ENCODE measurements around the gene LAMC1. TPM values are rescaled to one million over a fixed set of nuclear protein-coding genes. Genes with fewer than 3 reads are reported as not detected.

Gene LAMC1
- total RNA-seq, 1 experiment from 2014 or later, result 10.8 TPM

DNA sequence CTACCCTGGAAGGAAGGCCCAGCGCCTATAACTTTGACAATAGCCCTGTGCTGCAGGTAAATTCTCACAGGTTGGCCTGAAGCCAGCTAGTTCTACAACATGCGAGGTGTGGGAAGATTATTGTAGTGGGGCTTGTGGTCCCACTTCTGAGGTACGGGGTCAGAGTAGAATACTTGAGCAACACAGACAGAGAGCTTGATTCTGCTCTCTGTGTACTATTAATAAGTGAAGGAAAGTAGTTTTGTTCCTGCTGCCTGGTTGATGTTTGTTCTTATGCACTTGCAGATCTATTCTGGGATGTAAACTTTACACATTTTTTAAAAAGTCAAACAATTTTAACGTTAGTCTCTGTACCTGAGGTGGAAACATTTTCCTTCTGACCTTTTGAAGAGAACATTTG, 80.4 kb downstream of the LAMC1 start:
- Histone ChIP-seq H3K4me2 (ENCODE audit: low read depth, low read length, poor library complexity, severe bottlenecking) (no peak overlapping the region), H3K9me2 (replicated peaks; ENCODE audit: insufficient read depth, low read length) (no peaks in the 10 kb centered on the region), H3K27ac (ENCODE audit: low read length) (no peak overlapping the region), H3K36me3 (ENCODE audit: insufficient read depth, low read length) (no peaks in the 10 kb centered on the region), H3K79me2 (ENCODE audit: low read length) (no peaks in the 10 kb centered on the region), H3K9me3 (ENCODE audit: low read length) (no peaks in the 10 kb centered on the region), H3K4me1 (ENCODE audit: low read length) (peaks cover 8% of the 10 kb centered on the region), H3K27me3 (ENCODE audit: low read length) (no peaks in the 10 kb centered on the region), H3K9ac (ENCODE audit: low read length) (no peak overlapping the region), H2AFZ (ENCODE audit: low read length) (no peak overlapping the region), H3K4me3 (ENCODE audit: low read length) (no peak overlapping the region), H4K20me1 (ENCODE audit: insufficient read depth, low read depth, low read length) (no peaks in the 10 kb centered on the region)
- DNase-seq, result no peak

DNA sequence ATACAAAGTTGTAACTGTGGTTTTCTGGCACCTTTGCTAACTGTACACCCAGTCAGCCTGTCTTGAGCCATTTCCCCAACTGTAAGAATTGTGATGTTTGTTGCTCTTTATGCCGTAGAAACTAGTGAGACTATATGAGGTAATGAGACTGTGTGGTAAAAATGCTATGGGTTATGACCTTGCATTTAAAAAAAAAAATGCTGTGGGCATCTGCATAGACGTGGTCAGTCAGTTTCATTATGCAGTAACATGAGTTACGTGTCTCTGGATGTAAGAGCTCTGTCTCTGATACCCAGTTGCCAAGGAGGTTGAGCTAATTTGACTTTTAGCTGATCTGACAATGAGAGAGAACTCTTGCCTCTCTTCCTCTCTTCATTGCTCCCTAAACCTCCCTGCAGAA, 82.2 kb downstream of the LAMC1 start:
- H2AFZ ChIP-seq (ENCODE audit: low read length), result no peak overlapping the region
- no peak overlapping the region for H3K27ac ChIP-seq (ENCODE audit: low read length)
- no peaks in the 10 kb centered on the region for H3K79me2 ChIP-seq (ENCODE audit: low read length)
- H3K36me3 ChIP-seq (ENCODE audit: insufficient read depth, low read length), result no peaks in the 10 kb centered on the region
- no peak overlapping the region for H3K4me3 ChIP-seq (ENCODE audit: low read length)
- H3K9me3 ChIP-seq (ENCODE audit: low read length), result no peaks in the 10 kb centered on the region
- H3K4me1 ChIP-seq (ENCODE audit: low read length), result peaks cover 8% of the 10 kb centered on the region
- no peak overlapping the region for H3K9ac ChIP-seq (ENCODE audit: low read length)
- no peaks in the 10 kb centered on the region for H3K27me3 ChIP-seq (ENCODE audit: low read length)
- H3K4me2 ChIP-seq (ENCODE audit: low read depth, low read length, poor library complexity, severe bottlenecking), result no peak overlapping the region
- no peak for DNase-seq
- H3K9me2 ChIP-seq (replicated peaks; ENCODE audit: insufficient read depth, low read length), result no peaks in the 10 kb centered on the region
- H4K20me1 ChIP-seq (ENCODE audit: insufficient read depth, low read depth, low read length), result no peaks in the 10 kb centered on the region

DNA sequence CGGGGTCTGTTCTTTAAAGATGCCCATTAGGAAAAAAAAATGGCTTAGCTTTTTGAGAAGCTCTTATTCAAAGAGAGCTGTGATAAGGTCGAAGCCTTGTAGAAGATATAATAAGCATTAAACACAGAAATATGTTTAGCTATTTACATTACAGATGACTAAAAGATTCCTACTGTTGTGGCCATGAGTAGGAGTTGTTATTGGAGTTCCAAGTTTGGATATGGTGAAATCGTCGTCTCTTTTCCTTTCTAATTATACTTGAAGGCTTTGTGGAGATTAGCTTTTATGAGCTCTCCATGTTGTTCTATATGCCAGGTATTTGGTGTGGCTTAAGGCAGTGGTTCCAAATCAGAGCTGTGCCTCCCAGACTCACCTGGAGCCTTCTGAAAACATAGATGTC, 82.9 kb downstream of the LAMC1 start:
- no peaks in the 10 kb centered on the region for H3K9me2 ChIP-seq (replicated peaks; ENCODE audit: insufficient read depth, low read length)
- no peaks in the 10 kb centered on the region for H3K9me3 ChIP-seq (ENCODE audit: low read length)
- H3K4me1 ChIP-seq (ENCODE audit: low read length), result peaks cover 8% of the 10 kb centered on the region
- no peak overlapping the region for H3K9ac ChIP-seq (ENCODE audit: low read length)
- no peaks in the 10 kb centered on the region for H4K20me1 ChIP-seq (ENCODE audit: insufficient read depth, low read depth, low read length)
- DNase-seq, result no peak
- no peak overlapping the region for H3K4me2 ChIP-seq (ENCODE audit: low read depth, low read length, poor library complexity, severe bottlenecking)
- H3K27ac ChIP-seq (ENCODE audit: low read length), result no peak overlapping the region
- no peak overlapping the region for H3K4me3 ChIP-seq (ENCODE audit: low read length)
- no peaks in the 10 kb centered on the region for H3K79me2 ChIP-seq (ENCODE audit: low read length)
- no peaks in the 10 kb centered on the region for H3K27me3 ChIP-seq (ENCODE audit: low read length)
- H2AFZ ChIP-seq (ENCODE audit: low read length), result no peak overlapping the region
- no peaks in the 10 kb centered on the region for H3K36me3 ChIP-seq (ENCODE audit: insufficient read depth, low read length)

DNA sequence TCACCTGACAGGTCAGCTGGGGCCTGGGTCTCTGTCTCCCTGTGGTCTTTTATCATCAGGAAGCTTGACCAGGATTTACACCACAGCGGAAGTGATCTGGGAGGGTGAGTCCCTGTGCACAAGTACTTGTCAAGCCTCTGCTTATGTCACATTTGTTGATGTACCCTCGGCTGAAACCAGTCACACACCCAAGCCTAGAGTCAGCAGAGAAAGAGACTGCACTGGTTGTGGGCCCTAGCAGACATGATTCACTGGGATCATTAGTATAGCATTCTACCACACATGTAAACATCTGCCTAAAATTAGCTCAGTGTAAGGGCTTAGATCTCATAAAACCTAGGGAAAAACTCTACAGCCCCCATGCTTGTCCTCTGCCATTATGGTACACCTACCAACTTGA, 83.5 kb downstream of the LAMC1 start:
- no peak overlapping the region for H3K9ac ChIP-seq (ENCODE audit: low read length)
- H3K4me2 ChIP-seq (ENCODE audit: low read depth, low read length, poor library complexity, severe bottlenecking), result no peak overlapping the region
- H3K4me3 ChIP-seq (ENCODE audit: low read length), result no peak overlapping the region
- H3K9me3 ChIP-seq (ENCODE audit: low read length), result no peaks in the 10 kb centered on the region
- H2AFZ ChIP-seq (ENCODE audit: low read length), result no peak overlapping the region
- H3K27me3 ChIP-seq (ENCODE audit: low read length), result no peaks in the 10 kb centered on the region
- H3K27ac ChIP-seq (ENCODE audit: low read length), result no peak overlapping the region
- no peaks in the 10 kb centered on the region for H3K79me2 ChIP-seq (ENCODE audit: low read length)
- no peak for DNase-seq
- no peaks in the 10 kb centered on the region for H4K20me1 ChIP-seq (ENCODE audit: insufficient read depth, low read depth, low read length)
- no peaks in the 10 kb centered on the region for H3K36me3 ChIP-seq (ENCODE audit: insufficient read depth, low read length)
- H3K4me1 ChIP-seq (ENCODE audit: low read length), result peaks cover 6% of the 10 kb centered on the region
- H3K9me2 ChIP-seq (replicated peaks; ENCODE audit: insufficient read depth, low read length), result no peaks in the 10 kb centered on the region

DNA sequence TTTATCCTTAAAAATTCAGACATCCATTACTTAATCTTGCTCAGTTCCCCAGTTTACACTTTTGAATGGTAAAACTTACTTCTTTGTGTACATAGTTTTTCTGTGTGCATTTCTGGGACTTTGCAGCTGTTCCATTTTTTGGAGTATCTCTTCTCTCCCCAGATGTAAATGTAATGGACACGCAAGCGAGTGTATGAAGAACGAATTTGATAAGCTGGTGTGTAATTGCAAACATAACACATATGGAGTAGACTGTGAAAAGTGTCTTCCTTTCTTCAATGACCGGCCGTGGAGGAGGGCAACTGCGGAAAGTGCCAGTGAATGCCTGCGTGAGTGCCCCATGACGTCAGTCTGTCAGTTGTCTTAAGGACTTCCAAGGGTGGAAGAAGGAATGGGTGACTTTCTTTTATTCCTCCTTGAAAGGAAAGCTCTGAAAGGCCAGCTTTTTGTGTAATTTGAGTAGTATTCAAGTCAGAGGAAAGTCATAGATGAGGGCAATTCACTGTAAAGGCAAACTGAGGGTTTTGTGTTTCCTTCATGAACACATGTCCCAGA, 87.2 kb downstream of the LAMC1 start:
- no peak overlapping the region for H3K27ac ChIP-seq (ENCODE audit: low read length)
- H3K9me2 ChIP-seq (replicated peaks; ENCODE audit: insufficient read depth, low read length), result no peaks in the 10 kb centered on the region
- no peaks in the 10 kb centered on the region for H3K27me3 ChIP-seq (ENCODE audit: low read length)
- H3K4me3 ChIP-seq (ENCODE audit: low read length), result no peak overlapping the region
- no peaks in the 10 kb centered on the region for H4K20me1 ChIP-seq (ENCODE audit: insufficient read depth, low read depth, low read length)
- H3K79me2 ChIP-seq (ENCODE audit: low read length), result no peaks in the 10 kb centered on the region
- H3K9me3 ChIP-seq (ENCODE audit: low read length), result no peaks in the 10 kb centered on the region
- no peak overlapping the region for H3K4me2 ChIP-seq (ENCODE audit: low read depth, low read length, poor library complexity, severe bottlenecking)
- no peaks in the 10 kb centered on the region for H3K4me1 ChIP-seq (ENCODE audit: low read length)
- DNase-seq, result peak; percentile 24
- no peak overlapping the region for H2AFZ ChIP-seq (ENCODE audit: low read length)
- H3K36me3 ChIP-seq (ENCODE audit: insufficient read depth, low read length), result no peaks in the 10 kb centered on the region
- no peak overlapping the region for H3K9ac ChIP-seq (ENCODE audit: low read length)

DNA sequence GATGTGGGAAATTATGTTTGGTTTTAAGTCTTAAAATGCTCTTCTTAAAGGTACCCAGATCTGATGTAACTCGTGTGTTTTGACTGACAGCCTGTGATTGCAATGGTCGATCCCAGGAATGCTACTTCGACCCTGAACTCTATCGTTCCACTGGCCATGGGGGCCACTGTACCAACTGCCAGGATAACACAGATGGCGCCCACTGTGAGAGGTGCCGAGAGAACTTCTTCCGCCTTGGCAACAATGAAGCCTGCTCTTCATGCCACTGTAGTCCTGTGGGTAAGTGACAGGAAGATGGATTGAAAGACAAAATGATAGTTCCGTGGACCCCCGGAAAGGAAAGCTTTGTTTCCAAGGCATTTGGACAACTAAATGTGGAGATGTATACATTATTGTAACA, 91.2 kb downstream of the LAMC1 start:
- H3K4me2 ChIP-seq (ENCODE audit: low read depth, low read length, poor library complexity, severe bottlenecking), result no peak overlapping the region
- no peaks in the 10 kb centered on the region for H4K20me1 ChIP-seq (ENCODE audit: insufficient read depth, low read depth, low read length)
- no peak for DNase-seq
- no peak overlapping the region for H3K4me3 ChIP-seq (ENCODE audit: low read length)
- no peaks in the 10 kb centered on the region for H3K36me3 ChIP-seq (ENCODE audit: insufficient read depth, low read length)
- H3K9me2 ChIP-seq (replicated peaks; ENCODE audit: insufficient read depth, low read length), result no peaks in the 10 kb centered on the region
- H3K9me3 ChIP-seq (ENCODE audit: low read length), result no peaks in the 10 kb centered on the region
- no peak overlapping the region for H3K27ac ChIP-seq (ENCODE audit: low read length)
- H3K79me2 ChIP-seq (ENCODE audit: low read length), result no peaks in the 10 kb centered on the region
- no peaks in the 10 kb centered on the region for H3K27me3 ChIP-seq (ENCODE audit: low read length)
- H3K4me1 ChIP-seq (ENCODE audit: low read length), result no peaks in the 10 kb centered on the region
- H3K9ac ChIP-seq (ENCODE audit: low read length), result no peak overlapping the region
- H2AFZ ChIP-seq (ENCODE audit: low read length), result no peak overlapping the region

DNA sequence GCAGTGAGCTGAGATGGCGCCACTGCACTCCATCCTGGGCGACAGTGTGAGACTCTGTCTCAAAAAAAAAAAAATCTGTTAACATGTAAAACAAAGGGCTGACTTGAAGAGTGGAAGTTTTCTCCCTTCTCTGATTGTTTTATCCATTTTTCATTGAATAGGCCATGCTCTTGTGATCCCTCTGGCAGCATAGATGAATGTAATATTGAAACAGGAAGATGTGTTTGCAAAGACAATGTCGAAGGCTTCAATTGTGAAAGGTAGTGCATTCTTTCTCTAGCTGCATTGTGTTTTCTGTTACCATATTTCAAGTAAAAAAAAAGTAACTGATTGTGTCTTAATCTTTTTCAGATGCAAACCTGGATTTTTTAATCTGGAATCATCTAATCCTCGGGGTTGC, 93.2 kb downstream of the LAMC1 start:
- Histone ChIP-seq H3K36me3 (ENCODE audit: insufficient read depth, low read length) (no peaks in the 10 kb centered on the region), H3K4me1 (ENCODE audit: low read length) (no peaks in the 10 kb centered on the region), H4K20me1 (ENCODE audit: insufficient read depth, low read depth, low read length) (no peaks in the 10 kb centered on the region)

DNA sequence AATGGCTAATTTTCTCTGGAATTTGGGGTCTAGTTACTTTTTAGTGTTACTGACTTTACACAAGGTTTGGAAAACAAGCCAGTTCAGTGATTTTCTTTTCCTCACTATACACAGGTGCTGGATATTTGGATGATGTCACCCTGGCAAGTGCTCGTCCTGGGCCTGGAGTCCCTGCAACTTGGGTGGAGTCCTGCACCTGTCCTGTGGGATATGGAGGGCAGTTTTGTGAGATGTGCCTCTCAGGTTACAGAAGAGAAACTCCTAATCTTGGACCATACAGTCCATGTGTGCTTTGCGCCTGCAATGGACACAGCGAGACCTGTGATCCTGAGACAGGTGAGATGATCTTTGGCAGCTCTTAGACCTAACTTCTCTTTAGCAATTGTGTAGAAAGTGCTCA, 98.4 kb downstream of the LAMC1 start:
- H3K27me3 ChIP-seq (ENCODE audit: low read length), result no peaks in the 10 kb centered on the region
- H3K4me3 ChIP-seq (ENCODE audit: low read length), result no peak overlapping the region
- no peak for DNase-seq
- H3K9ac ChIP-seq (ENCODE audit: low read length), result no peak overlapping the region
- no peaks in the 10 kb centered on the region for H4K20me1 ChIP-seq (ENCODE audit: insufficient read depth, low read depth, low read length)
- no peak overlapping the region for H3K27ac ChIP-seq (ENCODE audit: low read length)
- no peaks in the 10 kb centered on the region for H3K4me1 ChIP-seq (ENCODE audit: low read length)
- H3K9me2 ChIP-seq (replicated peaks; ENCODE audit: insufficient read depth, low read length), result no peaks in the 10 kb centered on the region
- H2AFZ ChIP-seq (ENCODE audit: low read length), result no peak overlapping the region
- H3K4me2 ChIP-seq (ENCODE audit: low read depth, low read length, poor library complexity, severe bottlenecking), result no peak overlapping the region
- no peaks in the 10 kb centered on the region for H3K36me3 ChIP-seq (ENCODE audit: insufficient read depth, low read length)
- no peaks in the 10 kb centered on the region for H3K9me3 ChIP-seq (ENCODE audit: low read length)
- no peaks in the 10 kb centered on the region for H3K79me2 ChIP-seq (ENCODE audit: low read length)

More for the DNA sequence above, 93.2 kb downstream of the LAMC1 start:
- no peaks in the 10 kb centered on the region for H3K27me3 ChIP-seq (ENCODE audit: low read length)
- H3K9me2 ChIP-seq (replicated peaks; ENCODE audit: insufficient read depth, low read length), result no peaks in the 10 kb centered on the region
- H3K27ac ChIP-seq (ENCODE audit: low read length), result no peak overlapping the region
- no peak overlapping the region for H3K4me3 ChIP-seq (ENCODE audit: low read length)
- no peaks in the 10 kb centered on the region for H3K79me2 ChIP-seq (ENCODE audit: low read length)
- H2AFZ ChIP-seq (ENCODE audit: low read length), result no peak overlapping the region
- H3K4me2 ChIP-seq (ENCODE audit: low read depth, low read length, poor library complexity, severe bottlenecking), result no peak overlapping the region
- H3K9me3 ChIP-seq (ENCODE audit: low read length), result no peaks in the 10 kb centered on the region
- no peak for DNase-seq
- H3K9ac ChIP-seq (ENCODE audit: low read length), result no peak overlapping the region

DNA sequence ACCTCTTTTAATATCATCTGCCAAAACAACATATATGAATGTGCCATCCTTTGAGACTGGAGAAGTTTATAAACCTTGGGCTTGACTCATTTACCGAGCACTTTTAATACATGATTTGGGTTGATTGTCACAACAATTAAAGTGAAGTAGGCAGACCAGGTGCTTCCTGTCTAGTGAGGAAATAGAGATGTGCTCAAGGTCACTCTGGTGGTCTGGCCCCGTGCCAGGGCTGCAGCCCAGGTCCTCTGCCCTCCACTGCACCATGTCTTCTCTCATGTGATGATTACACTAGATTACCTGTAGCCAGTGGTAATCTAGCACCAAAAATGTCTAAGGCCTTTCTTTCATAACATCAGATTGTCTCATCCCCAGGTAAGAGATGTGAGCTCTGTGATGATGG, 101.0 kb downstream of the LAMC1 start:
- no peak overlapping the region for H2AFZ ChIP-seq (ENCODE audit: low read length)
- H3K4me2 ChIP-seq (ENCODE audit: low read depth, low read length, poor library complexity, severe bottlenecking), result no peak overlapping the region
- H3K27me3 ChIP-seq (ENCODE audit: low read length), result no peaks in the 10 kb centered on the region
- H3K4me3 ChIP-seq (ENCODE audit: low read length), result no peak overlapping the region
- DNase-seq, result no peak
- no peaks in the 10 kb centered on the region for H3K36me3 ChIP-seq (ENCODE audit: insufficient read depth, low read length)
- no peaks in the 10 kb centered on the region for H3K4me1 ChIP-seq (ENCODE audit: low read length)
- H3K27ac ChIP-seq (ENCODE audit: low read length), result no peak overlapping the region
- H3K9ac ChIP-seq (ENCODE audit: low read length), result no peak overlapping the region
- H3K79me2 ChIP-seq (ENCODE audit: low read length), result no peaks in the 10 kb centered on the region
- no peaks in the 10 kb centered on the region for H3K9me3 ChIP-seq (ENCODE audit: low read length)
- H4K20me1 ChIP-seq (ENCODE audit: insufficient read depth, low read depth, low read length), result no peaks in the 10 kb centered on the region
- H3K9me2 ChIP-seq (replicated peaks; ENCODE audit: insufficient read depth, low read length), result no peaks in the 10 kb centered on the region

Measured in Karpas-422 (cell line).